ENCODE data around the gene TMEM63C. TPM values are rescaled to one million over a fixed set of nuclear protein-coding genes. Genes with fewer than 3 reads are reported as not detected.

Gene TMEM63C
- total RNA-seq, 2 experiments from 2014 or later = 0.79 to 6.6 TPM

- Histone ChIP-seq H3K9me3 (ENCODE audit: low read length) (no peaks in the 10 kb centered on the region), H3K4me1 (ENCODE audit: insufficient read depth, low read length, poor library complexity, severe bottlenecking) (peaks cover 7% of the 10 kb centered on the region), H3K79me2 (ENCODE audit: insufficient read depth, low read depth, low read length) (no peaks in the 10 kb centered on the region), H3K27ac (ENCODE audit: low read depth, low read length, poor library complexity, severe bottlenecking) (no peak overlapping the region), H4K20me1 (ENCODE audit: insufficient read depth, low read length) (no peaks in the 10 kb centered on the region), H3K4me2 (ENCODE audit: low read length) (no peak overlapping the region), H3K9me2 (ENCODE audit: insufficient read depth, low read length) (no peaks in the 10 kb centered on the region), H2AFZ (ENCODE audit: low read length) (peak overlapping the region; percentile 38; the same call in 1 of the 2 replicates), H3K4me3 (ENCODE audit: low read depth, low read length, poor library complexity, severe bottlenecking) (no peak overlapping the region), H3K36me3 (ENCODE audit: insufficient read depth, low read length) (no peaks in the 10 kb centered on the region)
- peak; percentile 45 for DNase-seq (ENCODE audit: low spot score)
- ChIA-PET POLR2A (interaction anchor here (0.5 to 1.5 kb wide), 7 partner anchors 52 to 1165 kb away, joined by 3 to 6 read pairs (median 3); no protein-coding TSS in a partner anchor), CTCF (ENCODE audit: unreplicated experiment) (interaction anchor here (0.6 to 1.3 kb wide), 6 partner anchors 8 to 276 kb away, joined by 3 to 9 read pairs (median 4); no protein-coding TSS in a partner anchor)
- intact Hi-C loops (cut with micrococcal nuclease; ENCODE audit: unreplicated experiment) = loop anchor here (1.0 to 10.0 kb wide), 5 partner anchors 30 to 401 kb away; partner anchors contain the start of genes CIPC and TMEM63C
- no TSS peak for BruUV-seq (replicated peaks)
- TF ChIP-seq EZH2phosphoT487 (IDR thresholded peaks at IDR 0.05; ENCODE audit: borderline replicate concordance, low read depth, low read length) = no peak
- TF ChIP-seq CTCF (conservative IDR thresholded peaks at IDR 0.05; ENCODE audit: low read length) = peak; percentile 90
Observed at GRCh38 chr14:77151245-77151644, 30.4 kb upstream of the TMEM63C start.

GRCh38 chr14:77151918-77152588 lies 29.5 kb upstream of the TMEM63C start:
- no peaks in the 10 kb centered on the region for H3K79me2 ChIP-seq (ENCODE audit: insufficient read depth, low read depth, low read length)
- H3K9me2 ChIP-seq (ENCODE audit: insufficient read depth, low read length) = no peaks in the 10 kb centered on the region
- H2AFZ ChIP-seq (ENCODE audit: low read length) = peak overlapping the region; percentile 38; the same call in 1 of the 2 replicates
- CTCF ChIA-PET (ENCODE audit: unreplicated experiment) = interaction anchor here (0.6 to 1.6 kb wide), 4 partner anchors 9 to 275 kb away, joined by 3 to 9 read pairs (median 5); no protein-coding TSS in a partner anchor
- no peak overlapping the region for H3K4me2 ChIP-seq (ENCODE audit: low read length)
- peaks cover 7% of the 10 kb centered on the region for H3K4me1 ChIP-seq (ENCODE audit: insufficient read depth, low read length, poor library complexity, severe bottlenecking)
- POLR2A ChIA-PET = interaction anchor here (0.6 to 1.5 kb wide), 6 partner anchors 21 to 285 kb away, joined by 3 to 5 read pairs (median 3); no protein-coding TSS in a partner anchor
- intact Hi-C loops (cut with micrococcal nuclease; ENCODE audit: unreplicated experiment) = loop anchor here (1.0 to 10.0 kb wide), 6 partner anchors 29 to 400 kb away; partner anchors contain the start of genes CIPC and TMEM63C
- no peak overlapping the region for H3K4me3 ChIP-seq (ENCODE audit: low read depth, low read length, poor library complexity, severe bottlenecking)
- peak; percentile 67 for TF ChIP-seq CTCF (conservative IDR thresholded peaks at IDR 0.05; ENCODE audit: low read length)
- TF ChIP-seq EZH2phosphoT487 (IDR thresholded peaks at IDR 0.05; ENCODE audit: borderline replicate concordance, low read depth, low read length) = no peak
- no peaks in the 10 kb centered on the region for H4K20me1 ChIP-seq (ENCODE audit: insufficient read depth, low read length)
- DNase-seq (ENCODE audit: low spot score) = peak; percentile 65
- H3K27ac ChIP-seq (ENCODE audit: low read depth, low read length, poor library complexity, severe bottlenecking) = no peak overlapping the region
- no peaks in the 10 kb centered on the region for H3K36me3 ChIP-seq (ENCODE audit: insufficient read depth, low read length)
- BruUV-seq (replicated peaks) = no TSS peak
- no peaks in the 10 kb centered on the region for H3K9me3 ChIP-seq (ENCODE audit: low read length)

All from OCI-LY7 (cell line).